Thyroid gland (tissue), 4 donors: Measurements from ENCODE around the gene FMN1.

Experiments used
- CTCF ChIP-seq, 6 experiments: fragments of 200-600 bp in 3 of 6; fragments of 450-650 bp in 3 of 6; sonication (generic) in 3 of 6; IDR thresholded peaks; one replicate each; pipeline ENCODE4 v1.5.1; 2016 to 2019; ENCODE audit warnings: antibody characterized with exemption in 6 of 6, mild to moderate bottlenecking in 2 of 6, inconsistent platforms in 1 of 6, moderate library complexity in 1 of 6
- POLR2A ChIP-seq, 2 donors: fragments of 450-650 bp; IDR thresholded peaks; one replicate each; pipeline ENCODE4 v1.6.1; 2017; ENCODE audit warnings: antibody characterized with exemption in 2 of 2, mild to moderate bottlenecking in 2 of 2, moderate library complexity in 1 of 2

DNA sequence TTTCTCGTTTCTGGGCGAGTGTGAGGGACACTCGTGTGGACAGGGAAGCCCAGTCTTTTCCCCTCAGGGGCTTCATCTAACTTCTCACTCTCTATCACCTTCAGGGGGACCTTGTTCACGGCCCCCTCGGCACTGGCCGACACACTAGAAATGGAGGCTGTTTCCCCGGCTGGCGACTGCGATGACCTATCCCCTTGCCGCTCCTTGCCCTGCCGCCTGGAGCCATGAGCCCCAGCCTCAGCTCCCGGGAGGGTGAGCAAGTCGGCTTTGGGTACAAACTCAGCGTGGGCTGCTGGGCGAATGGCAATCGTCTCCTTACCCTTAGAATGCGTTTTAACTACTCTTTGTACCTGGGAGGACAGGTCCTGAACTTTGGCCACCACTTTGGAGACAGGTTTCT is 41.0 kb downstream of the FMN1 start:
- TF ChIP-seq CTCF (IDR thresholded peaks at IDR 0.05) (no peak), POLR2A (IDR thresholded peaks at IDR 0.05) (no peak)
